Lung (tissue), 12 donors: ENCODE measurements around the gene KCTD12. TPM values are rescaled to one million over a fixed set of nuclear protein-coding genes. Genes with fewer than 3 reads are reported as not detected.
"Not testable (repeated sequence)": the region's sequence is repeated elsewhere in the genome, so short reads cannot be mapped to it uniquely, and the experiment has no call there.

Experiments
- ATAC-seq: fragments of 200-7000 bp; cut with Tn5 transposase; one replicate; pipeline ENCODE4 v1.9.1; 2020; ENCODE audit warnings: moderate number of reproducible peaks; ENCODE audit not compliant: insufficient read depth, low FRiP score
- DNase-seq, 3 donors: peaks; one replicate each; pipeline ENCODE4 v3.0.0-alpha.2; 2013 to 2017
- H3K27ac ChIP-seq, 2 donors: one replicate each; pipeline ENCODE4 v1.5.1; 2013; ENCODE audit warnings: mild to moderate bottlenecking in 2 of 2, moderate library complexity in 2 of 2, control low read depth in 1 of 2, inconsistent platforms in 1 of 2, low read depth in 1 of 2, low read length in 1 of 2
- H3K27me3 ChIP-seq, 3 donors: one replicate each; pipeline ENCODE4 v1.5.1; 2013; ENCODE audit warnings: low read length in 2 of 3; ENCODE audit not compliant: control insufficient read depth in 3 of 3, insufficient read depth in 3 of 3
- H3K36me3 ChIP-seq, 4 donors: one replicate each; pipeline ENCODE4 v1.5.1; 2013; ENCODE audit warnings: low read length in 4 of 4, mild to moderate bottlenecking in 1 of 4, moderate library complexity in 1 of 4; ENCODE audit not compliant: control insufficient read depth in 4 of 4, insufficient read depth in 4 of 4
- H3K4me1 ChIP-seq, 5 donors: one replicate each; pipeline ENCODE4 v1.5.1; 2013; ENCODE audit warnings: low read length in 5 of 5, mild to moderate bottlenecking in 2 of 5, moderate library complexity in 1 of 5; ENCODE audit not compliant: control insufficient read depth in 5 of 5, insufficient read depth in 5 of 5
- H3K4me3 ChIP-seq: one replicate; pipeline ENCODE4 v1.5.1; 2013; ENCODE audit warnings: mild to moderate bottlenecking, control low read depth, moderate library complexity
- H3K9ac ChIP-seq, 2 donors: one replicate each; pipeline ENCODE4 v1.5.1; 2013; ENCODE audit warnings: low read length in 2 of 2, control low read depth in 1 of 2; ENCODE audit not compliant: insufficient read depth in 1 of 2
- H3K9me3 ChIP-seq, 4 donors: one replicate each; pipeline ENCODE4 v1.5.1; 2013; ENCODE audit warnings: low read length in 3 of 4, mild to moderate bottlenecking in 1 of 4, moderate library complexity in 1 of 4; ENCODE audit not compliant: control insufficient read depth in 4 of 4, insufficient read depth in 3 of 4
- CTCF ChIP-seq: IDR thresholded peaks from 2 replicates; pipeline ENCODE4 v1.5.1; 2012; ENCODE audit warnings: mild to moderate bottlenecking; ENCODE audit errors: control extremely low read depth, extremely low read depth
- WGBS, 2 donors: extraction: QIAGEN DNeasy Blood & Tissue Kit; methylation state at CpG; one replicate each; pipeline ENCODE4 v1.1.7; 2013; 5-methylcytosine and 5-hydroxymethylcytosine counted together
- polyA plus RNA-seq, 2 donors: library from polyadenylated mRNA; stranded (reverse); fragments of 200-250 nt; gene quantifications; one replicate each; pipeline ENCODE4 v1.2.1, GENCODE V29; 2013
- total RNA-seq, 2 donors: library from RNA; depleted of rRNA in 1 of 2; stranded (reverse); fragments of >200 nt in 1 of 2; gene quantifications; one replicate each; pipeline ENCODE4 v1.2.1, GENCODE V29; 2014 to 2021
- donor health status: control.
- donor health status: control.
- donor health status: Bipolar disorder and iron deficiency.
- donor health status: healthy.
- donor health status: DM: yes; HTN: yes; CAD: no.

Gene KCTD12
- total and polyA plus RNA-seq, 4 donors = 26.2 to 188 (median 102) TPM

DNA sequence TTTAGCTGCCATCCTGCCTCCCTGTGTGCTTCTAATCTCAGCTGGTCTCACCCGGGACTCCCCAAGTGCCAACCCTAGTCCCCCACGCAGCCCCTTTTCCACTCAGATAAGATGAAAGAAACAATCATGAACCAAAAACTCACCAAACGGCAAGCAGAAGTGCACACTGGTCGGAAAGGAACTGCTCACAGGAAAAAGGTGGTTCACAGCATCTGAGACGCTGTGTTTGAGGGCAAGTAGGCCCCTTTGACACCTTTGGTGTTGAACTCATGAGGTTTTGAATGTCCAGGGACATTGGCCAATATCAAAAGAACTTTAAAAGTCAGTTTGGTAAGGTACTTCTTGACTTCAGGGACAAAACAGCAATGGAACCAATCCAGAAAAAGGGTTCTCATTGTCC, 41.8 kb upstream of the KCTD12 start:
- 53 to 79% methylated on average over 5 of the region's 5 CpGs for WGBS, 2 donors
- no peak overlapping the region for H3K27ac ChIP-seq
- no peak overlapping the region for H3K4me3 ChIP-seq
- no peaks in the 10 kb centered on the region for H3K36me3 ChIP-seq
- no peaks in the 10 kb centered on the region for H3K9me3 ChIP-seq
- H3K4me1 ChIP-seq = no peaks in the 10 kb centered on the region
- no peak for ATAC-seq
- no peak overlapping the region for H3K9ac ChIP-seq
- DNase-seq = no peak
- H3K27me3 ChIP-seq = no peaks in the 10 kb centered on the region
- no peak for TF ChIP-seq CTCF

DNA sequence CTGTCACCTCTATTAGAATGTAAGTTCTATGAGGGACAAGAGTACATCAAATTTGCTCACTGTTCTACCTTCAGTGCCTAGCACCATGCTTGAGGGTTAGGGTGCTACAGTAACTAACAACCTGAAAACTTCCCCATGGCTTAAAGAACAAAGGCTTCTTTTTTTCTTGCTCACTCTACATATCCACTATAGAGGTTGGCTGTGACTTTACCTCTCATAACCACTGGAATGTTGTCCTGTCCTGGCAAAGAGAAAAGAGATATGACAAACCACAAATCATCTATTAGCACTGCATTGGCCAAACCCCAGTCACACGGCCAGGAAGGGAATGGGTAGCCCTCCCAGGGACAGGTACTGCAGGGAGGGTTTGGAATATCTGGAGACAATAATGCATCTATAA, 38.9 kb upstream of the KCTD12 start:
- no peak for TF ChIP-seq CTCF
- no peak for ATAC-seq

GRCh38 chr13:76921516-76921915, 35.3 kb upstream of the KCTD12 start:
- WGBS, 2 donors = 93 to 95% methylated on average over 1 of the region's 1 CpG
- H3K9ac ChIP-seq = no peak overlapping the region
- TF ChIP-seq CTCF = no peak
- no peak overlapping the region for H3K4me3 ChIP-seq
- DNase-seq = no peak
- ATAC-seq = no peak
- no peaks in the 10 kb centered on the region for H3K36me3 ChIP-seq
- H3K27me3 ChIP-seq = no peaks in the 10 kb centered on the region
- H3K27ac ChIP-seq = no peak overlapping the region
- no peaks in the 10 kb centered on the region for H3K4me1 ChIP-seq
- H3K9me3 ChIP-seq = no peaks in the 10 kb centered on the region

More for the DNA sequence above, 38.9 kb upstream of the KCTD12 start:
- Histone ChIP-seq H3K27me3 (no peaks in the 10 kb centered on the region), H3K36me3 (no peaks in the 10 kb centered on the region), H3K9me3 (no peaks in the 10 kb centered on the region), H3K27ac (no peak overlapping the region), H3K4me1 (no peaks in the 10 kb centered on the region), H3K9ac (no peak overlapping the region), H3K4me3 (no peak overlapping the region)
- 86 to 95% methylated on average over 1 of the region's 1 CpG for WGBS, 2 donors
- no peak for DNase-seq

GRCh38 chr13:76917755-76918481, 31.7 kb upstream of the KCTD12 start:
- not testable (repeated sequence) for H3K4me3 ChIP-seq, ATAC-seq, DNase-seq, H3K9ac ChIP-seq, H3K27ac ChIP-seq, H3K4me1 ChIP-seq, H3K27me3 ChIP-seq, H3K36me3 ChIP-seq, H3K9me3 ChIP-seq
- 86 to 88% methylated on average over 12 of the region's 12 CpGs for WGBS, 2 donors
